ENCODE results near the gene MREG.

- TF ChIP-seq, protein P1, sequence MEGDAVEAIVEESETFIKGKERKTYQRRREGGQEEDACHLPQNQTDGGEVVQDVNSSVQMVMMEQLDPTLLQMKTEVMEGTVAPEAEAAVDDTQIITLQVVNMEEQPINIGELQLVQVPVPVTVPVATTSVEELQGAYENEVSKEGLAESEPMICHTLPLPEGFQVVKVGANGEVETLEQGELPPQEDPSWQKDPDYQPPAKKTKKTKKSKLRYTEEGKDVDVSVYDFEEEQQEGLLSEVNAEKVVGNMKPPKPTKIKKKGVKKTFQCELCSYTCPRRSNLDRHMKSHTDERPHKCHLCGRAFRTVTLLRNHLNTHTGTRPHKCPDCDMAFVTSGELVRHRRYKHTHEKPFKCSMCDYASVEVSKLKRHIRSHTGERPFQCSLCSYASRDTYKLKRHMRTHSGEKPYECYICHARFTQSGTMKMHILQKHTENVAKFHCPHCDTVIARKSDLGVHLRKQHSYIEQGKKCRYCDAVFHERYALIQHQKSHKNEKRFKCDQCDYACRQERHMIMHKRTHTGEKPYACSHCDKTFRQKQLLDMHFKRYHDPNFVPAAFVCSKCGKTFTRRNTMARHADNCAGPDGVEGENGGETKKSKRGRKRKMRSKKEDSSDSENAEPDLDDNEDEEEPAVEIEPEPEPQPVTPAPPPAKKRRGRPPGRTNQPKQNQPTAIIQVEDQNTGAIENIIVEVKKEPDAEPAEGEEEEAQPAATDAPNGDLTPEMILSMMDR (IDR thresholded peaks at IDR 0.05) = no peak
- no peak for TF ChIP-seq POLR2A (IDR thresholded peaks at IDR 0.05)
Observed at GRCh38 chr2:216015722-216016464, 2.5 kb upstream of the MREG start.
